SU-DHL-6 (cell line): Measurements from ENCODE around the gene IQCC.
A peak's percentile ranks its signal among the peaks of the same experiment; 100 is the strongest.

Source experiments
- H2AFZ ChIP-seq: fragments of 200-600 bp; sonication (generic); 2 replicates; pipeline ENCODE4 v1.6.1; 2014; ENCODE audit warnings: low read depth, mild to moderate bottlenecking, moderate library complexity, mixed read lengths, antibody characterized with exemption, low read length; ENCODE audit not compliant: severe bottlenecking
- H3F3A ChIP-seq: fragments of 200-600 bp; shearing (Covaris generic); 2 replicates; pipeline ENCODE4 v1.6.0; 2016; ENCODE audit warnings: antibody characterized with exemption, mild to moderate bottlenecking; ENCODE audit not compliant: insufficient read depth
- H3K27ac ChIP-seq: fragments of 200-600 bp; sonication (generic); 2 replicates; pipeline ENCODE4 v1.5.1; 2016; ENCODE audit warnings: low read depth, mild to moderate bottlenecking, low read length, moderate library complexity, mixed read lengths
- H3K27me3 ChIP-seq: fragments of 200-600 bp; sonication (generic), shearing (Covaris generic); 2 replicates; pipeline ENCODE4 v1.6.0; 2014; ENCODE audit warnings: mild to moderate bottlenecking, low read length
- H3K36me3 ChIP-seq: fragments of 200-600 bp; sonication (generic); 2 replicates; pipeline ENCODE4 v1.6.1; 2014; ENCODE audit warnings: mild to moderate bottlenecking, low read length, mixed read lengths
- H3K4me2 ChIP-seq: fragments of 300-600, 200-600 bp; shearing (Covaris generic), sonication (generic); 2 replicates; pipeline ENCODE4 v1.6.0; 2014; ENCODE audit warnings: low read length, low read depth, mild to moderate bottlenecking; ENCODE audit not compliant: poor library complexity, severe bottlenecking
- H3K4me3 ChIP-seq: fragments of 200-600 bp; sonication (generic); 2 replicates; pipeline ENCODE4 v1.5.1; 2014; ENCODE audit warnings: antibody characterized with exemption, low read length, mild to moderate bottlenecking, mixed read lengths; ENCODE audit not compliant: insufficient read depth, poor library complexity, severe bottlenecking
- H3K79me2 ChIP-seq: fragments of 200-600 bp; sonication (generic); 2 replicates; pipeline ENCODE4 v1.6.1; 2014; ENCODE audit warnings: mild to moderate bottlenecking, low read length, moderate library complexity; ENCODE audit not compliant: insufficient read depth
- H3K9ac ChIP-seq: fragments of 200-600 bp; sonication (generic); 2 replicates; pipeline ENCODE4 v1.7.0; 2014; ENCODE audit warnings: mild to moderate bottlenecking, low read length
- H3K9me2 ChIP-seq: fragments of 200-600 bp; sonication (generic); replicated peaks from 2 replicates; pipeline ENCODE4 v1.6.1; 2014; ENCODE audit warnings: low read length; ENCODE audit not compliant: insufficient read depth
- H3K9me3 ChIP-seq: fragments of 200-600 bp; sonication (generic); 2 replicates; pipeline ENCODE4 v1.6.1; 2014; ENCODE audit warnings: low read length, mixed read lengths; ENCODE audit not compliant: insufficient read depth
- H4K20me1 ChIP-seq: fragments of 200-600 bp; sonication (generic); 2 replicates; pipeline ENCODE4 v1.6.1; 2014; ENCODE audit warnings: low read depth, mild to moderate bottlenecking, antibody characterized with exemption, low read length, moderate library complexity, mixed read lengths
- CTCF ChIP-seq: fragments of 200-600 bp; sonication (generic); IDR thresholded peaks from one replicate; pipeline ENCODE4 v1.5.1; 2017; ENCODE audit warnings: antibody characterized with exemption, mild to moderate bottlenecking, low read length, moderate library complexity; ENCODE audit not compliant: insufficient read depth, poor library complexity, severe bottlenecking
- EZH2phosphoT487 ChIP-seq: fragments of 200-600 bp; sonication (generic), shearing (Covaris generic); conservative IDR thresholded peaks from 2 replicates; pipeline ENCODE4 v1.6.1; 2018; ENCODE audit warnings: mild to moderate bottlenecking, antibody characterized with exemption, low read length, moderate library complexity, mixed read lengths

IQCC gene

DNA sequence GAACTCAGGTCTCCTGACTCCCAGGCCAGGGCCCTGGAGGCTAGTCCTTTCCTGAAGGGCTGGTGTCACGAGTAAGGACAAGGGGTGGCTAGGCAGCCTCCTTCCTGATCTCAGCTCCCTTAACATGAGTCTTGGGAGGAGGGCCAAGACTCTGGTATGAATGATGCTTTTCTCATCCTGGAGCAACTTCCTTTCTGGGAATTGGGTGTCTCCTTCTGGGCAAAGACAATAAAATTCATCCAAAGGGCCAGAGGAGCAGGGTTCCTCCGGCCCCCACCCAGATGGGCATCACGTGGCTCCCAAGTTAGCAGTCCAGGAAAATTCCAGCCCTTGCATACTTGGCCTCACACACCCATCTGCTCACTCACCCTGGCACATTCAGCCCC is 41.4 kb downstream of the IQCC start, which contains the start of gene FAM167B:
FAM167B (plus strand) TSS at position 335 of the 386 bp plus-strand sequence. CDS start 200 bp downstream, outside the sequence.
- H3K9me3 ChIP-seq, result no peaks in the 10 kb centered on the region
- H4K20me1 ChIP-seq, result no peaks in the 10 kb centered on the region
- no peaks in the 10 kb centered on the region for H3K36me3 ChIP-seq
- TF ChIP-seq CTCF, result no peak
- TF ChIP-seq EZH2phosphoT487, result no peak
- no peaks in the 10 kb centered on the region for H3K9me2 ChIP-seq
- no peak within 1 kb of the TSS for H3K4me3 ChIP-seq
- peaks cover 44% of the 10 kb centered on the region for H3F3A ChIP-seq
- H3K4me2 ChIP-seq, result no peak within 1 kb of the TSS
- no peaks in the 10 kb centered on the region for H3K27me3 ChIP-seq
- peak within 1 kb of the TSS; percentile 99 for H3K27ac ChIP-seq
- H2AFZ ChIP-seq, result no peak within 1 kb of the TSS
- H3K79me2 ChIP-seq, result peaks cover 7% of the 10 kb centered on the region
- H3K9ac ChIP-seq, result no peak within 1 kb of the TSS

DNA sequence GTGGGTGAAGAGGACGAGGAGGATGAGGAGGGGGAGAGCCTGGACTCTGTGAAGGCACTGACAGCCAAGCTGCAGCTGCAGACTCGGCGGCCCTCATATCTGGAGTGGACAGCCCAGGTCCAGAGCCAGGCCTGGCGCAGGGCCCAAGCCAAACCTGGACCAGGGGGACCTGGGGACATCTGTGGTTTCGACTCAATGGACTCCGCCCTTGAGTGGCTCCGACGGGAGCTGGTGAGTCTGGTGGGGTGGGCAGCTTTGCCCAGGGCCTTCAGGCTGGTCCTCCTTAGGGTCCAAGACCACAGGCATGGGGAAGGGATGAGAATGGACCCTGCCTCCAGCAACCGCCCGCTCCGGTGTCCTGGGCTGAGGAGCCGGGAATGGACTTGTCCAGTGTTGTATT is 42.0 kb downstream of the IQCC start:
- no peak overlapping the region for H3K27ac ChIP-seq
- H3K9me3 ChIP-seq, result no peaks in the 10 kb centered on the region
- TF ChIP-seq CTCF, result no peak
- no peak for TF ChIP-seq EZH2phosphoT487
- H3K36me3 ChIP-seq, result no peaks in the 10 kb centered on the region
- no peaks in the 10 kb centered on the region for H3K27me3 ChIP-seq
- H3K4me2 ChIP-seq, result no peak overlapping the region
- H2AFZ ChIP-seq, result no peak overlapping the region
- no peaks in the 10 kb centered on the region for H3K9me2 ChIP-seq
- no peak overlapping the region for H3K4me3 ChIP-seq
- no peak overlapping the region for H3K9ac ChIP-seq
- peaks cover 13% of the 10 kb centered on the region for H3K79me2 ChIP-seq
- H3F3A ChIP-seq, result peaks cover 49% of the 10 kb centered on the region
- no peaks in the 10 kb centered on the region for H4K20me1 ChIP-seq

DNA sequence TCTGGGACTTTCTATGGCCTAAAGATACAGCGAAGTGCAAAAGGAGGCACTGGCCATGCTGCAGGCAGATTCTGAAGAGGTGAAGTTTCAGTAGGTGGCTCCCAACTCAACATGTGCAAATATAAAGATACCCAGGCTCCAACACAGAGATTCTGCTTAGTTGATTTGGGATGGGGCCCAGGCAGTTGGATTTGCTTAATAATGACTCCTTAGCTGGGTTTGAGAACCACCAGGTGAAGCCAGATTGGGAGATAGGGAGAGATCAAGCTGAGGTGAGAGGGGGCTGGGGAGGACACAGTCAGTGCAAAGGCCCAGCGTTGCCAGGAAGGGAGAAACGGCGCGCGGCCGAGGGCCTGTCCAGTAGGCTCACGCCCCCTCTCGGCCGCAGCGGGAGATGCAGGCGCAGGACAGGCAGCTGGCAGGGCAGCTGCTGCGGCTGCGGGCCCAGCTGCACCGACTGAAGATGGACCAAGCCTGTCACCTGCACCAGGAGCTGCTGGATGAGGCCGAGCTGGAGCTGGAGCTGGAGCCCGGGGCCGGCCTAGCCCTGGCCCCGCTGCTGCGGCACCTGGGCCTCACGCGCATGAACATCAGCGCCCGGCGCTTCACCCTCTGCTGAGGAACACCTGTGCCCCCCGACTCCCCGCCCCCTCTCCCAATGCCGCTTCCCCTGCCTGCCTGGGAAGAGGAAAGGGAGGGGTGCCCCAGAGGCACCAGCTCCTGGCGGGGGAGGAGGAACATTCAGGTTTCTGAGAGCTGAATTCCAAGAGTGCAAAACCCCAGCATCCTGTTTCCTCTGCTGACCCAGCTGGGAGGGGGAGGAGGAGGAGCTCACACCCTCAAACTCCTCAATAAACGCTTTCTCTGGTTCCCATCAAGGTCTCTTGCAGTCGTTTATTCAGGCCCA is 42.8 kb downstream of the IQCC start:
- no peaks in the 10 kb centered on the region for H3K9me2 ChIP-seq
- H3K27me3 ChIP-seq, result no peaks in the 10 kb centered on the region
- no peak overlapping the region for H2AFZ ChIP-seq
- H4K20me1 ChIP-seq, result no peaks in the 10 kb centered on the region
- H3K27ac ChIP-seq, result peak overlapping the region; percentile 99
- TF ChIP-seq EZH2phosphoT487 (no peak), CTCF (peak; percentile 74)
- H3K4me2 ChIP-seq, result peak overlapping the region; percentile 84
- H3K4me3 ChIP-seq, result no peak overlapping the region
- H3K9ac ChIP-seq, result peak overlapping the region; percentile 25; the same call in 1 of the 2 replicates
- peaks cover 53% of the 10 kb centered on the region for H3F3A ChIP-seq
- H3K9me3 ChIP-seq, result no peaks in the 10 kb centered on the region
- no peaks in the 10 kb centered on the region for H3K36me3 ChIP-seq
- H3K79me2 ChIP-seq, result peaks cover 16% of the 10 kb centered on the region
